ENCODE data around the gene OSBPL8. TPM values are rescaled to one million over a fixed set of nuclear protein-coding genes. Genes with fewer than 3 reads are reported as not detected.
"Not testable (repeated sequence)": the region's sequence is repeated elsewhere in the genome, so short reads cannot be mapped to it uniquely, and the experiment has no call there.

OSBPL8 gene
- total and polyA plus RNA-seq, 2 donors: 24.4 to 153 TPM

DNA sequence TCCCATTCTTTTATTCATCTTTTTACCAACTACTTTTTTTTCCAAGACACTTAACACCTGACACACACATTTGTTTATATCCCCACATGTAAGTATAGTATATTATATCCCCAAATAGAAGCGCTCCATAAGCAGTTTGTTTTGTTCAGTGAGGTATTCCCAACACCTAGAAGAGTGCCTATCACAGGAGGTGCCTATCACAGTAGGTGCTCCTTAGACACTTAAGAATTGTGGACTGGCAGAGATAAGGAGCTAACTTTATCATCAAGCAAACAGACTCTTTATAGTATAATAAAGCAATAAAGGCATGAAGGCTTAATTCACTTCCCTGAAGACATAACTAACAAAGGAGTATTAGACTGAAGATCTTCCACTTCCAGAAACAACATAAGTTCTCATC, 29.1 kb downstream of the OSBPL8 start:
- H3K4me1 ChIP-seq (ENCODE audit: insufficient read depth): no peaks in the 10 kb centered on the region
- H3K27ac ChIP-seq (ENCODE audit: low read depth): no peak overlapping the region
- no peak overlapping the region for H3K4me3 ChIP-seq (ENCODE audit: low read depth, low read length)
- WGBS: 98% methylated on average over 1 of the region's 1 CpG
- no peaks in the 10 kb centered on the region for H3K36me3 ChIP-seq (ENCODE audit: insufficient read depth)
- no peak for DNase-seq (ENCODE audit: extremely low spot score)

DNA sequence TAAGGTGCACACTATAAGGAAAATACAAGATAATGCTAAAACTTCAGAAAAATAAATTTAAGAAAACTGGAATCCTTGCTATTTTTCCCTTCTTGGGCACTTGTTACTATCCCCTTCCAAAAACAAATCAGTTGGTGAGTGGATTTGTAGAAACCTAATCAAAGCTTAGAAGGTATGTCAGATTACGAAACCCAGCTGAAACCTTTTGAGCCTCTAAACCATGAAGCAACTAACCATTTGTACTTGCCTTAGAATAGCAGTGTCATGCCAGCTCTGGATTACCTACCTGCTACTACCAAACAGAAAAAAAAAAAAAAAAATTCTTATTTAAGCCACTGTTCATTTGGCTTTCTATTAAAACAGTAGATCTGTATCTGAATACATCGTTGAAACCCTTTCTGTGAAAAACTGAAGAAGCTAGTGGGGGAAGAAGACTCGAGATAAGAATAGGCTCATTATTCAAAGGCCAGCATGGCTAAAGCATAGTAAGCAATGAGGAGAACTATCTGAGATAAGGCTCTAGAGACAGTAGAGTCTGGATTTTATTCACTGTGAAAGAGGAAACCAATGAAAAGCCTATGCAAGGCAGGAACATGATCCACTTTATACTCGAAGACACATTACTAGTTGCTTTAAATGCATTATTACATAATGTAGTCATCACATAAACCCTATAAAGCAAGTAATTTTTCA, 30.2 kb downstream of the OSBPL8 start:
- Histone ChIP-seq H3K4me3 (ENCODE audit: low read depth, low read length) (no peak overlapping the region), H3K36me3 (ENCODE audit: insufficient read depth) (no peaks in the 10 kb centered on the region), H3K4me1 (ENCODE audit: insufficient read depth) (no peaks in the 10 kb centered on the region), H3K27ac (ENCODE audit: low read depth) (no peak overlapping the region)
- no peak for DNase-seq (ENCODE audit: extremely low spot score)
- WGBS: 66% methylated on average over 4 of the region's 4 CpGs

DNA sequence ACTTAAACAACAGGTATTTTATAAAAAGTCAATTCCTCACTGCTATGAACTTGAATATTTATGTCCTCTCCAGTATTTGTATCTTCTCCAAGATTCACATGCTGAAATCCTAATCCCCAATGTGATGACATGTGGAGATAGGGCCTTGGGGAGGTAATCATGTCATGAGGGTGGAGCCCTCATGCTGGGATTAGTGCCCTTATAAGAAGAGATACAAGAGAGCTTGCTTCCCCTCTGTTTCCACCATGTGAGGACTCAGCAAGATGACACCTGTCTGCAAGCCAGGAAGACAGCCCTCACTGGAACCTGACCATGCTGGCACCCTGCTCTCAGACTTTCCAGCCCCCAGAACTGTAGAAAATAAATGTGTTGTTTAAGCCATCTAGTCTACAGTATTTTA, 36.2 kb downstream of the OSBPL8 start:
- DNase-seq (ENCODE audit: extremely low spot score): no peak
- Histone ChIP-seq H3K4me3 (ENCODE audit: low read depth, low read length) (no peak overlapping the region), H3K4me1 (ENCODE audit: insufficient read depth) (no peaks in the 10 kb centered on the region), H3K27ac (ENCODE audit: low read depth) (no peak overlapping the region), H3K36me3 (ENCODE audit: insufficient read depth) (no peaks in the 10 kb centered on the region)

DNA sequence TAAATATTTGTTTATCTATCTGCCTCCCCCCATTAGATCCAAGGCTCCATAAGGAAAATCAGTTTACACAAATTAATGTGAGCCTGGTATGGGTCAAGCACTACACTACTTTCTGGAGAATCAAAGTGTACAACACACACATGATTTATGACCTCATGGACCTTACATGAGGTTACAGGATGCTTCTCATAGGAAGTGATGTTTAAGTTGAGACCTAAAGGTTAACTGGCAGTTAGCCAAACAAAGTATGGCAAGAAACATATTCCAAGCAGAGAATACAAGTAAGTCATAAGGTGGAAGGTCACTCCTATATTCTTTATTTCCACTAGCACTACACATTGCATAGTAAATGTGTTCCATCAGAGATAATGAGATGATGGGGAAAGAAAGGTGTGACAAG, 39.2 kb downstream of the OSBPL8 start:
- Histone ChIP-seq H3K4me1 (ENCODE audit: insufficient read depth) (no peaks in the 10 kb centered on the region), H3K27ac (ENCODE audit: low read depth) (no peak overlapping the region), H3K36me3 (ENCODE audit: insufficient read depth) (no peaks in the 10 kb centered on the region), H3K4me3 (ENCODE audit: low read depth, low read length) (no peak overlapping the region)
- DNase-seq (ENCODE audit: extremely low spot score): no peak

DNA sequence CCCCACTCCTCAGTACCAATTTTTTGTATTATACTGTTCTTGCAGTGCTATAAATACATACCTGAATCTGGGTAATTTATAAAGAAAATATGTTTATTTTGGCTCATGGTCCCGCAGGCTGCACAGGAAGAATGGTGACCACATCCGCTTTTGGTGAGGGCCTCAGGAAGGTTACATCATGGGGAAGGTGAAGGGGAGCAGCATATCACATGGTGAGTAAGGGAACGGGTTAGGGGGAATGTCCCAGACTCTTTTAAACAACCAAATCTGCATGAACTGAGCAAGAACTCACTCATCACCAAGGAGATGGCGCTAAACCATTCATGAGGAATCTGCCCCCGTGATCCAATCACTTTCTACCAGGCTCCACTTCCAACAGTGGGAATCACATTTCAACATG, 40.0 kb downstream of the OSBPL8 start:
- Histone ChIP-seq H3K4me3 (ENCODE audit: low read depth, low read length) (no peak overlapping the region), H3K36me3 (ENCODE audit: insufficient read depth) (no peaks in the 10 kb centered on the region), H3K27ac (ENCODE audit: low read depth) (no peak overlapping the region), H3K4me1 (ENCODE audit: insufficient read depth) (no peaks in the 10 kb centered on the region)
- 87% methylated on average over 5 of the region's 5 CpGs for WGBS
- no peak for DNase-seq (ENCODE audit: extremely low spot score)

DNA sequence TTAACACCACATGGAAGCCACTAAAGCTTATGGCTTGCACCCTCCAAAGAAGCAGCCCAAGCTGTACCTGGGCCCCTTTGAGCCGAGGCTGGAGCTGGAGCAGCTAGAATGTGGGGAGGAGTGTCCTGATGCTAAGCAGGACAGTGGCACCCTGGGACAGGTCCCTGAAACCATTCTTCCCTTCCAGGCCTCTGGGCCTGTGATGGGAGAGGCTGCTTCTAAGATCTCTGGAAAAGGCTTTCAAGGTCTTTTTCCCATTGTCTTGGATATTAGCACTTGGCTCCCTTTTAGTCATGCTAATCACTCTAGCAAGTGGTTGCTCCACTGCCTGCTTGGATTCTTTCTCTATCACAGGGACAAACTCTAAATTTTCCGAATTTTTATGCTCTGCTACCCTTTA, 40.9 kb downstream of the OSBPL8 start:
- Histone ChIP-seq H3K36me3 (ENCODE audit: insufficient read depth) (no peaks in the 10 kb centered on the region), H3K27ac (ENCODE audit: low read depth) (no peak overlapping the region), H3K4me3 (ENCODE audit: low read depth, low read length) (no peak overlapping the region), H3K4me1 (ENCODE audit: insufficient read depth) (no peaks in the 10 kb centered on the region)
- DNase-seq (ENCODE audit: extremely low spot score): no peak
- 96% methylated on average over 2 of the region's 2 CpGs for WGBS

DNA sequence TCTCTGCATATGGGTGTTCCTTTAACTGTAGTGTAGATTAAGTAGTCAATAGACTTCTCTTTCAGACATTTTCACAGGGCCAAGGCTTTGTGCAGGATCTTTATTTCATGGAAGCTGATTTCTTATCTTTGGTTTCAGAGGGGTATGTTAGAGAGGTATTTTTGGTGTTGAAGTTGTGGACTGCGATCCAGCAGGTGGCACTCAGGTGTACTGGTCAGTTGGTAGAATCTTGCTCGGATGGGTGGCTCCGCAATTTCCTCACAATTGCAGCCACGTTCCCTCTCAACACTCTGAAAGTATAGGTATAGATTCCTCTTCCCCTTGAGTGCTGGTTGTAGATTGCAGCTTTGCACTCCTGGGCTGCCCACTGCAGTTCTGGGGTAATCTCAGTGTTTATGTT, 44.3 kb downstream of the OSBPL8 start:
- WGBS: 97% methylated on average over 4 of the region's 4 CpGs
- no peaks in the 10 kb centered on the region for H3K4me1 ChIP-seq (ENCODE audit: insufficient read depth)
- no peak overlapping the region for H3K4me3 ChIP-seq (ENCODE audit: low read depth, low read length)
- no peaks in the 10 kb centered on the region for H3K36me3 ChIP-seq (ENCODE audit: insufficient read depth)
- no peak for DNase-seq (ENCODE audit: extremely low spot score)
- no peak overlapping the region for H3K27ac ChIP-seq (ENCODE audit: low read depth)

DNA sequence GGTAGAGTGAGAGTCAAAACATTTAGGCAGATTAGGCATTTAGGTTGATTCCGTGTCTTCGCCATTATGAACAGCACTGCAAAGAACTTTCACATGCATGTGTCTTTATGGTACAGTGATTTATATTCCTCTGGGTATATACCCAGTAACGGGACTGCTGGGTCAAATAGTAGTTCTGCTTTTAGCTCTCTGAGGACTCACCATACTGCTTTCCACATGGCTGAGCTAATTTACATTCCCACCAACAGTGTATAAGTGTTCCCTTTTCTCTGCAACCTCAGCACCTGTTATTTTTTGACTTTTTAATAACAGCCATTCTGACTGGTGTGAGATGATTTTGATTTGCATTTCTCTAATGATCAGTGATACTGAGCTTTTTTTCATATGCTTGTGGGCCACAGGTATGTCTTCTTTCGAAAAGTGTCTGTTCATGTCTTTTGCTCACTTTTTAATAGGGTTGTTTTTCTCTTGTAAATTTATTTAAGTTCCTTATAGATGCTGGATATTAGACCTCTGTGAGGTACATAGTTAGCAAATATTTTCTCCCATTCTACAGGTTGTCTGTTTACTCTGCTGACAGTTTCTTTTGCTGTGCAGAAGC, 48.4 kb downstream of the OSBPL8 start:
- WGBS: 94% methylated on average over 4 of the region's 4 CpGs
- H3K27ac ChIP-seq (ENCODE audit: low read depth); H3K4me1 ChIP-seq (ENCODE audit: insufficient read depth); H3K4me3 ChIP-seq (ENCODE audit: low read depth, low read length); DNase-seq (ENCODE audit: extremely low spot score); H3K36me3 ChIP-seq (ENCODE audit: insufficient read depth): not testable (repeated sequence)

DNA sequence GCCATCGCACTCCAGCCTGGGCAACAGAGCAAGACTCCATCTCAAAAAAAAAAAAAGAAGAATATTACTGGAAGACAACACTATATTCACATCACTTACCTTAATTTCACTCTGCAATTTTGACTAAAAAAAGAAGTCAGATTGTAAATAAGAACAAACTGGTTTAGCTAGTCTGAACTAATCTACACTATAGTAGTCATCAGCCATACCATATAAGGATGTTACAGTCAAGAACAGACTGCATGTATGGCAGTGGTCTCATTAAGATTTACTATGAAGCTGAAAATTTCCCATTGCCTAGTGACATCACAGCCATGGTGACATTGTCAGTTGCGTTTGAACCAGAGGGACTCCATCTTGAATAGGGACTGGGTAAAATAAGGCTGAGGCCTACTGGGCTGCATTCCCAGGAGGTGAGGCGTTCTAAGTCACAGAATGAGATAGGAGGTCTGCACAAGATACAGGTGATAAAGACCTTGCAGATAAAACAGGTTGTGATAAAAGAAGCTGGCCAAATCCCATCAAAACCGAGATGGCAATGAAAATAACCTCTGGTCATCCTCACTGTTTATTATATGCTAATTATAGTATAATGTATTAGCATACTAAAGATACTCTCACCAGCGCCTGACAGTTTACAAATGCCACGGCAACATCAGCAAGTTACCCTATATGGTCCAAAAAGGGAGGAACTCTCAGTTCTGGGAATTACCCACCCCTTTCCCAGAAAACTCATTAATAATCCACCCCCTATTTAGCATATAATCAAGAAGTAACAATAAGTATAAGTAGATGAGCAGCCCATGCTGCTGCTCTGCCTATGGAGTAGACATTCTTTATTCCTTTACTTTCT, 51.2 kb downstream of the OSBPL8 start:
- Histone ChIP-seq H3K4me3 (ENCODE audit: low read depth, low read length) (no peak overlapping the region), H3K36me3 (ENCODE audit: insufficient read depth) (no peaks in the 10 kb centered on the region), H3K4me1 (ENCODE audit: insufficient read depth) (no peaks in the 10 kb centered on the region), H3K27ac (ENCODE audit: low read depth) (no peak overlapping the region)
- 86% methylated on average over 6 of the region's 6 CpGs for WGBS
- DNase-seq (ENCODE audit: extremely low spot score): no peak

DNA sequence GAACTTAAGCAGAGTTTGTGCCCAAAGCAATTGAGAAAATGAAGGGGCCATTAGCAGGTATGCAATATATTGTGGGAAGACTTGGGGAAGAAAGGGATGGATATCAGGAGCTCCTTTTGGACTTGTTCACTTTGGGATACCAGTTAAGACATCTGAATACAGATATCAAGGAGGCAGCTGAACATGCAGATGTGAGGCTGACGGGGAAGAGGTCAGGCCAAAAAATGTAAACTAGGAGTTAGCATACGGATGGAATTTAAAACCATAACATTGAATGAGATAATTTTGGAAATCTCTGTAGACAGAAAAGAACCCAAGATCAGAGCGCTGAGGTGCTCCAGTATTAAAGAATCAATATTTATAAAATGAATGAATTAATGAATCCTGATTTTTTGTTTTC, 53.4 kb downstream of the OSBPL8 start:
- H3K4me3 ChIP-seq (ENCODE audit: low read depth, low read length): no peak overlapping the region
- no peak for DNase-seq (ENCODE audit: extremely low spot score)
- no peak overlapping the region for H3K27ac ChIP-seq (ENCODE audit: low read depth)
- H3K4me1 ChIP-seq (ENCODE audit: insufficient read depth): no peaks in the 10 kb centered on the region
- no peaks in the 10 kb centered on the region for H3K36me3 ChIP-seq (ENCODE audit: insufficient read depth)
- 66% methylated on average over 3 of the region's 3 CpGs for WGBS

DNA sequence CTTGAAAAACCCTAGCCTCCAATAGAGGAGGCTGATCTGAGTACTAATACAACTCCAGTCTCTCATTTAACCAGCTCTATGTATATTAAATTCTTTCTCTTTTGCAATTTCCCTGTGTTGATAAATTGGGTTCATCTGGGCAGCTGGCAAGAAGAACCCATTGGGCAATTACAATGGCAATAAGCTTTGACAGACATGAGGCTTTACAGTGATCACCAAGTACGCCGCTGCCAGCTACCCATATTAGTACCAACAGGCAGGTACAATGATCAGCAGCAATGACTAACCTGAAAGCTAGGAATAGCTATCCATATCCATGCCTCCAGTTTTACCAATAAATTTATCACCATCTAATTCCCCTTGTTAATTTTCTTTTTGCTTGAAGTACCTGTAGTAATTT, 54.5 kb downstream of the OSBPL8 start:
- 72% methylated on average over 2 of the region's 2 CpGs for WGBS
- H3K4me3 ChIP-seq (ENCODE audit: low read depth, low read length): no peak overlapping the region
- H3K4me1 ChIP-seq (ENCODE audit: insufficient read depth): no peaks in the 10 kb centered on the region
- H3K36me3 ChIP-seq (ENCODE audit: insufficient read depth): no peaks in the 10 kb centered on the region
- no peak overlapping the region for H3K27ac ChIP-seq (ENCODE audit: low read depth)
- no peak for DNase-seq (ENCODE audit: extremely low spot score)

DNA sequence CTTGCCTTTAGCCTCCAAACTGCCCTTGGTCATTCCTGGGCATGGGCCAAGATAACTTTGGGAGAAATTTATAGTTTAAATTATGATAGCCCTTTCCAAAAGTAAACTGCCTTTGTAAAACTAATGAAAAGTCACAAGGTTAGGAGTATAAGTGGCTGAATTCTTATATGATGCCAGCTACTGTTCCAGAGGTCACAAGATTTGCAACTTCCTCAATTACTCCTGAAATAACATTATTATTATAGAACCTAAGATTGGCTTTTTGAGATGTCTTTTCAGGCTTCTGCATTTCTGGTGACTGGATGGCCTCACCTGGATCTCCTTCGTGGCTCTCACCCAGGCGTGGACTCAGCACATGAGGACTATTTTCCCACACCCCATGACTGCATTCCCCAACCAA, 55.0 kb downstream of the OSBPL8 start:
- Histone ChIP-seq H3K4me1 (ENCODE audit: insufficient read depth) (no peaks in the 10 kb centered on the region), H3K4me3 (ENCODE audit: low read depth, low read length) (no peak overlapping the region), H3K27ac (ENCODE audit: low read depth) (no peak overlapping the region), H3K36me3 (ENCODE audit: insufficient read depth) (no peaks in the 10 kb centered on the region)
- no peak for DNase-seq (ENCODE audit: extremely low spot score)
- 98% methylated on average over 2 of the region's 2 CpGs for WGBS

DNA sequence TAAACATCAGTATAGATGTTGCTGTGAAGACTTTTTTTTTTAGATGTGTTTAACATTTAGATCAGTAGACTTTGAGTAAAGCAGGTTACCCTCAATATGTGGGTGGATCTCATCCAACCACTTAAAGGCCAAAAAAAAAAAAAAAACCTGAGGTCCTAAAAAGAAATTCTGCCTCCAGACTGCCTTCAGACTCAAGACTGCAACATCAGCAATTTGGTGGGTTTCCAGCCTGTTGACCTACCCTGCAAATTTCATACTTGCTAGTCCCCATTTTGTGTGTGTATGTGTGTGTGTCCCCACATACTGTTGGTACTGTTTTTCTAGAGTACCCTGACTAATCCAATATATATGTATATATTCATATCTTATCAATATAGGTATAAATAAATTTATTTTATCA, 55.6 kb downstream of the OSBPL8 start:
- DNase-seq (ENCODE audit: extremely low spot score): no peak
- no peak overlapping the region for H3K4me3 ChIP-seq (ENCODE audit: low read depth, low read length)
- no peaks in the 10 kb centered on the region for H3K36me3 ChIP-seq (ENCODE audit: insufficient read depth)
- H3K27ac ChIP-seq (ENCODE audit: low read depth): no peak overlapping the region
- H3K4me1 ChIP-seq (ENCODE audit: insufficient read depth): no peaks in the 10 kb centered on the region

DNA sequence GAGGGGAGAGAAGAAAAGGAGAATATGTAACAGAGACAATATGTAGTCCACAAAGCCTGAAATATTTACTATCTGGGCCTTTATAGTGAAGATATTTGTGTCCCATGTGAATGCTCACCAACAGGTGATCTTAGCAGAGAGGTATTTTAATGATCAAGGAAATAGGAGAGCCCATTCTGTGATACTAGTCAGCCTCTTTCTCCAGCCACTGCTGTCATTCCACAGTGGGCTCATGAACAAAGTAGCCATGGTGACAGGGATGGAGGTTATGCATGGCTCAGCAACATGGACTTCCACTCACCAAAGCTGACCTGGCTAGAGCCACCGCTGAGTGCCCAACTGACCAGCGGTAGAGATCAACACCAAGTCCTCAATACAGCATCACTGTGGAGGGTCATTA, 58.2 kb downstream of the OSBPL8 start:
- WGBS: over 99% methylated on average over 2 of the region's 2 CpGs
- DNase-seq (ENCODE audit: extremely low spot score): no peak
- H3K36me3 ChIP-seq (ENCODE audit: insufficient read depth): no peaks in the 10 kb centered on the region

More for the DNA sequence above, 58.2 kb downstream of the OSBPL8 start:
- Histone ChIP-seq H3K4me3 (ENCODE audit: low read depth, low read length) (no peak overlapping the region), H3K27ac (ENCODE audit: low read depth) (no peak overlapping the region), H3K4me1 (ENCODE audit: insufficient read depth) (no peaks in the 10 kb centered on the region)

Measured in urinary bladder (tissue), 4 donors.